ENCODE results near the gene SEMA6A.

DNA sequence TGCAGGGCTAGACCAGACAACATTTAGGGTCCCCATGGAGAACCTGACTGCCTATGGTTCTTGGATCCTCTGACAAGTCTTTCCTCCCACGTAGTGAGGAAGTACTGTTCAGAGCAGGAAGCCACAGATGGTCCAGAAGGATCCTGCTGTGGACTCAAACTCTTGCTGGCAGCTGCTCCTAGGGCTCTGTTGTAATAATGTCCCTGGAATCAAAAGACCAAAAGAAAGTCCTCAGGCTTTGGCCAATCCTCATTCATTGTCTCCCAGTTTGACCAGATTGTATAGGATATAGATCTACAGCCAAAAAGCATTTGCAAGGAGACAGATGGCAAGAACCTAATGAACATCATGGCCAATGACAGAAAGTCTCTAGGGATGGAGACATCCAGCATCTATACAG is 53.9 kb downstream of the SEMA6A start:
- TF ChIP-seq, protein P1, sequence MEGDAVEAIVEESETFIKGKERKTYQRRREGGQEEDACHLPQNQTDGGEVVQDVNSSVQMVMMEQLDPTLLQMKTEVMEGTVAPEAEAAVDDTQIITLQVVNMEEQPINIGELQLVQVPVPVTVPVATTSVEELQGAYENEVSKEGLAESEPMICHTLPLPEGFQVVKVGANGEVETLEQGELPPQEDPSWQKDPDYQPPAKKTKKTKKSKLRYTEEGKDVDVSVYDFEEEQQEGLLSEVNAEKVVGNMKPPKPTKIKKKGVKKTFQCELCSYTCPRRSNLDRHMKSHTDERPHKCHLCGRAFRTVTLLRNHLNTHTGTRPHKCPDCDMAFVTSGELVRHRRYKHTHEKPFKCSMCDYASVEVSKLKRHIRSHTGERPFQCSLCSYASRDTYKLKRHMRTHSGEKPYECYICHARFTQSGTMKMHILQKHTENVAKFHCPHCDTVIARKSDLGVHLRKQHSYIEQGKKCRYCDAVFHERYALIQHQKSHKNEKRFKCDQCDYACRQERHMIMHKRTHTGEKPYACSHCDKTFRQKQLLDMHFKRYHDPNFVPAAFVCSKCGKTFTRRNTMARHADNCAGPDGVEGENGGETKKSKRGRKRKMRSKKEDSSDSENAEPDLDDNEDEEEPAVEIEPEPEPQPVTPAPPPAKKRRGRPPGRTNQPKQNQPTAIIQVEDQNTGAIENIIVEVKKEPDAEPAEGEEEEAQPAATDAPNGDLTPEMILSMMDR (IDR thresholded peaks at IDR 0.05; ENCODE audit: insufficient read depth, low read length) = no peak
- TF ChIP-seq POLR2AphosphoS5 (IDR thresholded peaks at IDR 0.05; ENCODE audit: low read depth) (no peak), GABPA (IDR thresholded peaks at IDR 0.05; ENCODE audit: low read depth) (no peak), SPI1 (IDR thresholded peaks at IDR 0.05; ENCODE audit: borderline replicate concordance, low read depth) (no peak)
- TF ChIP-seq, protein P2, sequence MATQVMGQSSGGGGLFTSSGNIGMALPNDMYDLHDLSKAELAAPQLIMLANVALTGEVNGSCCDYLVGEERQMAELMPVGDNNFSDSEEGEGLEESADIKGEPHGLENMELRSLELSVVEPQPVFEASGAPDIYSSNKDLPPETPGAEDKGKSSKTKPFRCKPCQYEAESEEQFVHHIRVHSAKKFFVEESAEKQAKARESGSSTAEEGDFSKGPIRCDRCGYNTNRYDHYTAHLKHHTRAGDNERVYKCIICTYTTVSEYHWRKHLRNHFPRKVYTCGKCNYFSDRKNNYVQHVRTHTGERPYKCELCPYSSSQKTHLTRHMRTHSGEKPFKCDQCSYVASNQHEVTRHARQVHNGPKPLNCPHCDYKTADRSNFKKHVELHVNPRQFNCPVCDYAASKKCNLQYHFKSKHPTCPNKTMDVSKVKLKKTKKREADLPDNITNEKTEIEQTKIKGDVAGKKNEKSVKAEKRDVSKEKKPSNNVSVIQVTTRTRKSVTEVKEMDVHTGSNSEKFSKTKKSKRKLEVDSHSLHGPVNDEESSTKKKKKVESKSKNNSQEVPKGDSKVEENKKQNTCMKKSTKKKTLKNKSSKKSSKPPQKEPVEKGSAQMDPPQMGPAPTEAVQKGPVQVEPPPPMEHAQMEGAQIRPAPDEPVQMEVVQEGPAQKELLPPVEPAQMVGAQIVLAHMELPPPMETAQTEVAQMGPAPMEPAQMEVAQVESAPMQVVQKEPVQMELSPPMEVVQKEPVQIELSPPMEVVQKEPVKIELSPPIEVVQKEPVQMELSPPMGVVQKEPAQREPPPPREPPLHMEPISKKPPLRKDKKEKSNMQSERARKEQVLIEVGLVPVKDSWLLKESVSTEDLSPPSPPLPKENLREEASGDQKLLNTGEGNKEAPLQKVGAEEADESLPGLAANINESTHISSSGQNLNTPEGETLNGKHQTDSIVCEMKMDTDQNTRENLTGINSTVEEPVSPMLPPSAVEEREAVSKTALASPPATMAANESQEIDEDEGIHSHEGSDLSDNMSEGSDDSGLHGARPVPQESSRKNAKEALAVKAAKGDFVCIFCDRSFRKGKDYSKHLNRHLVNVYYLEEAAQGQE (IDR thresholded peaks at IDR 0.05; ENCODE audit: insufficient replicate concordance, low read depth) = no peak
